Measurements from ENCODE around the gene ADAM17.

GRCh38 chr2:9508931-9509330, 46.7 kb downstream of the ADAM17 start:
- TF ChIP-seq CTCF (IDR thresholded peaks at IDR 0.05 in 8 of 11, conservative IDR thresholded peaks at IDR 0.05 in 3 of 11) (no peak), POLR2A (IDR thresholded peaks at IDR 0.05) (no peak), POLR2AphosphoS5 (IDR thresholded peaks at IDR 0.05) (no peak)

Data from spleen (tissue), 7 donors.